Measurements from ENCODE around the gene CLCN4. TPM values are rescaled to one million over a fixed set of nuclear protein-coding genes. Genes with fewer than 3 reads are reported as not detected.

The CLCN4 gene
- total and polyA plus RNA-seq, 2 donors (not counting 1 experiment from before 2014, with no cell fraction given), result 7.7 to 9.1 TPM

DNA sequence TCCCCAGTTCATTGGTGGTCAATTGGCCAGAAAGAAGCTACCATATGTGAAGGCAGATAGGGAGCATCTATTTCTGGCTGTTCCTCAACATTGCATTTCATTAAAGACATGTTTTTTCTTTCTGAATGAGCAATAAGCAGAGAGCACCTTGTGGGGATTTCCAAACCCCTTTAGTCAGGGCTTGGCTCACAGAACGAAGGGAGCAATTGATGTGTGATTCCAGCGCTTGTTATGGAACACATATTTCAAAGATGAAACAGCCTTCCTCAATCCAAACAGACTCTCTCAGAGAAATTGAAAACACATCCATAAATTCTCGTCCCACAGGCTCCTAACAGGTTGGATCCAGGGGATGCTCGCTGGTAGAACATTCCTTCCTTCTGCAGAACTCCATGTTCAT is 84.1 kb downstream of the CLCN4 start:
- peaks cover 3% of the 10 kb centered on the region for H3K4me1 Mint-ChIP-seq
- Histone ChIP-seq H3K4me3 (ENCODE audit: control extremely low read depth in 1 of 5, extremely low read depth in 1 of 5, insufficient read depth in 1 of 5, low read depth in 2 of 5, low read length in 4 of 5) (no peak overlapping the region), H3K36me3 (replicated peaks in 1 of 2; ENCODE audit: control extremely low read depth in 1 of 2, control insufficient read depth in 1 of 2, extremely low read depth in 1 of 2, insufficient read depth in 2 of 2, low read length in 1 of 2) (no peaks in the 10 kb centered on the region), H3K9me3 (ENCODE audit: control extremely low read depth in 1 of 3, control insufficient read depth in 2 of 3, insufficient read depth in 1 of 3, low read length in 2 of 3) (no peaks in the 10 kb centered on the region), H2AFZ (ENCODE audit: insufficient read depth, low read depth, low read length, poor library complexity, severe bottlenecking) (no peak overlapping the region), H4K20me1 (ENCODE audit: control insufficient read depth, insufficient read depth, low read length, poor library complexity, severe bottlenecking) (no peaks in the 10 kb centered on the region), H3K9ac (ENCODE audit: low read length) (no peak overlapping the region), H3K4me2 (replicated peaks; ENCODE audit: low read depth, low read length, poor library complexity, severe bottlenecking) (no peak overlapping the region), H3K27ac (ENCODE audit: low read length in 2 of 2) (no peak overlapping the region), H3K4me1 (ENCODE audit: control insufficient read depth in 2 of 2, insufficient read depth in 2 of 2, low read length in 2 of 2) (no peaks in the 10 kb centered on the region), H3K79me2 (ENCODE audit: control insufficient read depth, insufficient read depth, low read length) (no peaks in the 10 kb centered on the region), H3K27me3 (replicated peaks in 1 of 4; ENCODE audit: control extremely low read depth in 1 of 4, control insufficient read depth in 3 of 4, insufficient read depth in 4 of 4, low read length in 3 of 4) (no peaks in the 10 kb centered on the region)
- intact Hi-C loops (cut with micrococcal nuclease), result no loop called here
- no peak overlapping the region for H3K4me3 Mint-ChIP-seq
- WGBS (ENCODE audit: insufficient coverage), result 68% methylated on average over 3 of the region's 4 CpGs
- no peaks in the 10 kb centered on the region for H3K27me3 Mint-ChIP-seq
- H3K27ac Mint-ChIP-seq, result no peak overlapping the region
- TF ChIP-seq EZH2 (IDR thresholded peaks at IDR 0.05; ENCODE audit: borderline replicate concordance, insufficient read depth, low read depth, low read length, poor library complexity, severe bottlenecking), result no peak
- no peak for TF ChIP-seq CTCF (IDR thresholded peaks at IDR 0.05)
- no peaks in the 10 kb centered on the region for H3K9me3 Mint-ChIP-seq (ENCODE audit: insufficient read depth)
- CTCF ChIA-PET, result no interaction called here
- DNase-seq (no peak), ATAC-seq (ENCODE audit: low read depth) (no peak)
- POLR2A ChIA-PET, result no interaction called here

DNA sequence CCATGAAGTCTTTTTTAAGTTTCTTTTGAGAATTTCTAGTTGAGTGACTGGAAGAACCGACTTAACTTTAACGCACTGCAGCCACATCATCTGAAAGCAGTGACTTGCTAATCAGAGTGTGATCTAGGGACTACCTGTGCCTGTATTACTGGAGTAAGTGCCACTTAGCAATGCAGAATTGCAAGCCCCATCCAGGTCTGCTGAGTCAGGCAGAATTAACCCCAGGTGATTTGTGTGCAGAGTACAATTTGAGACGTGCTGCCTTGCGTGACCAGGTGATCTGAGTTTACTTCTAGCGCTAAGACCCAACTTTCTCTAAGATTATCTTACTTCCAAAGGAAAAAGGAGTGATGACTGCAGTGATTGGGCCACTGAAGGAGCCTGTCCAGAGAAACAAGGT is 85.3 kb downstream of the CLCN4 start:
- Histone ChIP-seq H3K27ac (ENCODE audit: low read length in 2 of 2) (no peak overlapping the region), H3K9ac (ENCODE audit: low read length) (no peak overlapping the region), H3K9me3 (ENCODE audit: control extremely low read depth in 1 of 3, control insufficient read depth in 2 of 3, insufficient read depth in 1 of 3, low read length in 2 of 3) (no peaks in the 10 kb centered on the region), H3K4me2 (replicated peaks; ENCODE audit: low read depth, low read length, poor library complexity, severe bottlenecking) (no peak overlapping the region), H3K36me3 (replicated peaks in 1 of 2; ENCODE audit: control extremely low read depth in 1 of 2, control insufficient read depth in 1 of 2, extremely low read depth in 1 of 2, insufficient read depth in 2 of 2, low read length in 1 of 2) (no peaks in the 10 kb centered on the region), H2AFZ (ENCODE audit: insufficient read depth, low read depth, low read length, poor library complexity, severe bottlenecking) (no peak overlapping the region), H3K4me3 (ENCODE audit: control extremely low read depth in 1 of 5, extremely low read depth in 1 of 5, insufficient read depth in 1 of 5, low read depth in 2 of 5, low read length in 4 of 5) (no peak overlapping the region), H3K4me1 (ENCODE audit: control insufficient read depth in 2 of 2, insufficient read depth in 2 of 2, low read length in 2 of 2) (no peaks in the 10 kb centered on the region), H4K20me1 (ENCODE audit: control insufficient read depth, insufficient read depth, low read length, poor library complexity, severe bottlenecking) (no peaks in the 10 kb centered on the region), H3K27me3 (replicated peaks in 1 of 4; ENCODE audit: control extremely low read depth in 1 of 4, control insufficient read depth in 3 of 4, insufficient read depth in 4 of 4, low read length in 3 of 4) (no peaks in the 10 kb centered on the region), H3K79me2 (ENCODE audit: control insufficient read depth, insufficient read depth, low read length) (no peaks in the 10 kb centered on the region)
- TF ChIP-seq CTCF (IDR thresholded peaks at IDR 0.05) (no peak), EZH2 (IDR thresholded peaks at IDR 0.05; ENCODE audit: borderline replicate concordance, insufficient read depth, low read depth, low read length, poor library complexity, severe bottlenecking) (no peak)
- H3K4me3 Mint-ChIP-seq, result no peak overlapping the region
- ATAC-seq (ENCODE audit: low read depth) (no peak), DNase-seq (no peak)
- WGBS (ENCODE audit: insufficient coverage), result no CpG with 5 or more reads among the region's 5 CpGs
- H3K9me3 Mint-ChIP-seq (ENCODE audit: insufficient read depth), result no peaks in the 10 kb centered on the region
- H3K27me3 Mint-ChIP-seq, result no peaks in the 10 kb centered on the region
- intact Hi-C loops (cut with micrococcal nuclease), result no loop called here
- no peak overlapping the region for H3K27ac Mint-ChIP-seq
- CTCF ChIA-PET, result no interaction called here
- POLR2A ChIA-PET, result no interaction called here
- H3K4me1 Mint-ChIP-seq, result peaks cover 3% of the 10 kb centered on the region
